HT1080 (cell line): Measurements from ENCODE around the gene FUBP1. TPM values are rescaled to one million over a fixed set of nuclear protein-coding genes. Genes with fewer than 3 reads are reported as not detected.
"Not testable (repeated sequence)": the region's sequence is repeated elsewhere in the genome, so short reads cannot be mapped to it uniquely, and the experiment has no call there.

Experiments
- DNase-seq: peaks from one replicate; pipeline ENCODE4 v3.0.0-alpha.2; 2015; ENCODE audit warnings: low read depth
- polyA plus RNA-seq, 2 experiments: library from polyadenylated mRNA; depleted of rRNA; stranded (reverse); fragments of >200 nt; gene quantifications; 2 replicates each; pipeline ENCODE4 v1.2.3, GENCODE V29; 2015
- total RNA-seq: library from RNA; depleted of rRNA; stranded (reverse); fragments of >200 nt; shearing (Covaris generic); gene quantifications from 2 replicates; pipeline ENCODE4 v1.2.3, GENCODE V29; 2014; rRNA removed

Gene FUBP1
- total RNA-seq = 77.1 and 94.1 TPM in 2 replicates
- 101 and 112 TPM in 2 replicates for polyA plus RNA-seq (2015; cell fraction: cytosol; rRNA removed)
- 425 and 460 TPM in 2 replicates for polyA plus RNA-seq (2015; cell fraction: nucleus; rRNA removed)

GRCh38 chr1:77978969-77979876, at the start of gene FUBP1:
TSS of gene FUBP1 (minus strand) at chr1:77979072. CDS start at chr1:77979004, 68 bp downstream.
- DNase-seq = peak; percentile 97

- DNase-seq = not testable (repeated sequence)
Measured at GRCh38 chr1:78021134-78021533, 42.3 kb upstream of the FUBP1 start.

DNA sequence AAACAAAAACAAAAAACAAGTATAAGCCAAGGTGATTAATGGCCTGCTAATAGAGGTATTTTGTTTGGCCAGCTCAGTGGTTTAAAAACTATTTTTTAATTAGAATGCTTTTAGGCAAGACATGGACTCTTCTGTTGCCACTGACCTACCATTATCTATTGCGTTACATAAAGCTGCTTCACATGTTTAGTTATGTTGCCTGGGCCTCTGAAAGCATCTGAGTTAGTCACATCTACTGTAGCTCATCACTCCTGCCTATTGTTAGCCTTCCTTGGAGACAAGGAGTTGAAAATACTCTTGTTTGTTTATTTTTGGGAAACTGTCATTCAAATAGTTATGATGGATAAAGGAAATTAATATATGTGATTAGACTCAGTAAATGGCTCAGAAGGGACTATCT, 40.2 kb upstream of the FUBP1 start:
- DNase-seq = no peak

GRCh38 chr1:78015148-78015547, 36.3 kb upstream of the FUBP1 start:
- no peak for DNase-seq

- DNase-seq = no peak
Measured at GRCh38 chr1:78011050-78011449, 32.2 kb upstream of the FUBP1 start.

DNA sequence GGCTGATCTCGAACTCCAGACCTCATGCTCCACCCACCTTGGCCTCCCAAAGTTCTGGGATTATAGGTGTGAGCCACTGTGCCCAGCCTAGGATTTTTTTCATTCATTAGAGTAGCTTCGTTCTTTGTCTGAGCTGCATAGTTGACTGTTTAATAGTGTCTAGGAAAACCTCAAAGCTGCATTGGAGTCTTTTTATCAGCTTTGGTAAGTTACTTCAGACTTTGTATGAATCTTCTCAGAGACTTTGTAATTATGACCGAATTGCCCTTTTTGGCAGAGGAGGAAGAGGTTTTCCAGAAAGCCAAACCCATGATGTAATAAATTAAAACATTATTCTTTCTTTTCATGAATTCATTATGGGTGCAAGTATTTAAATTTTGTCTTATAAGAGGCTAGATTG, 31.0 kb upstream of the FUBP1 start:
- no peak for DNase-seq

GRCh38 chr1:78009276-78009675, 30.4 kb upstream of the FUBP1 start:
- DNase-seq = no peak

- DNase-seq = no peak
Measured at GRCh38 chr1:78007677-78008341, 28.9 kb upstream of the FUBP1 start.

GRCh38 chr1:78006521-78006920, 27.6 kb upstream of the FUBP1 start:
- no peak for DNase-seq

GRCh38 chr1:78005755-78006154, 26.9 kb upstream of the FUBP1 start:
- DNase-seq = peak; percentile 53

DNA sequence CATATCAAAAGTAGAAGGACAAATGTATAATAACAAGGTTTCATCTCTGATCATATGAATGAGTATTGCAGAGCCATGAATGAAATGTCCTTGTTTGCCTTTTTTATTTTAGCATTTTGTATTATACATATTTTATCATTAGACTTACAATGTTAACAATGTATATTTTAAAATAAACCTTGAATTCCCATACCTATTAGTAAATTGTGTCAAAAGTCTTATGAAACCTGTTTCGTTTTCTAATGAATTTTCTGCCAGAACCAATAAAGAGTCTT, 26.5 kb upstream of the FUBP1 start:
- no peak for DNase-seq

DNA sequence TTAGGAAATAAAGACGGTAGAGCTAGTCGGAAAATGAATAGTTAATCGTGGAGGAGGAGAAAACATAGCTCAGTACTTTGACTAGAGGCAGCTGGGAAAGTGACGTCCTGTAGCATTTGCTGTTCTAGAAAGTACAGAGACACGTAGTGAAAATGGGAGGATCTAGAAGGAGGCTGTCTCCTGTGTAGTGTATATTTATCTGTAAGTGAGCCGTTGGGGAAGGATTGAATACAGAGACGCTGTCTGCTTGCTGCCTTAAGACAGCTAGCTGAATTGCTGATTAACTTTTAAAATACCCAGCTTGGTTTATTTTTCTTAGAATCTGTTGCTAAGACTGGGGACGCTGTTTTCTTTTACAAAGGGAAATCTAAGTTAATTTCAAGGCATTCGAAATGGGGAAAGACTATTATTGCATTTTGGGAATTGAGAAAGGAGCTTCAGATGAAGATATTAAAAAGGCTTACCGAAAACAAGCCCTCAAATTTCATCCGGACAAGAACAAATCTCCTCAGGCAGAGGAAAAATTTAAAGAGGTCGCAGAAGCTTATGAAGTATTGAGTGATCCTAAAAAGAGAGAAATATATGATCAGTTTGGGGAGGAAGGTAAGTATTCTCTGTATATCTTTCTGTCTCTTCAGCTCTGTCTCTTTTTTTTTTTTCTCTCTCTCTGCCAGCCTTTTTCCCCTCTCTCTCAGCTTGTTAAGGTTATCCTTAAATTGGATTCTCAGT, 26.0 kb upstream of the FUBP1 start, which contains the start of gene DNAJB4:
Gene DNAJB4 (plus strand): TSS at position 221 of the 729 bp plus-strand sequence. CDS start 172 bp downstream, at position 393.
- DNase-seq = peak; percentile 95

GRCh38 chr1:78003882-78004718, 25.2 kb upstream of the FUBP1 start:
- peak; percentile 89 for DNase-seq

GRCh38 chr1:78003070-78003746, 24.3 kb upstream of the FUBP1 start:
- no peak for DNase-seq

GRCh38 chr1:78000536-78000935, 21.7 kb upstream of the FUBP1 start:
- not testable (repeated sequence) for DNase-seq

GRCh38 chr1:77996734-77997133, 17.9 kb upstream of the FUBP1 start:
- no peak for DNase-seq

- DNase-seq = no peak
Measured at GRCh38 chr1:77994117-77994705, 15.3 kb upstream of the FUBP1 start.

DNA sequence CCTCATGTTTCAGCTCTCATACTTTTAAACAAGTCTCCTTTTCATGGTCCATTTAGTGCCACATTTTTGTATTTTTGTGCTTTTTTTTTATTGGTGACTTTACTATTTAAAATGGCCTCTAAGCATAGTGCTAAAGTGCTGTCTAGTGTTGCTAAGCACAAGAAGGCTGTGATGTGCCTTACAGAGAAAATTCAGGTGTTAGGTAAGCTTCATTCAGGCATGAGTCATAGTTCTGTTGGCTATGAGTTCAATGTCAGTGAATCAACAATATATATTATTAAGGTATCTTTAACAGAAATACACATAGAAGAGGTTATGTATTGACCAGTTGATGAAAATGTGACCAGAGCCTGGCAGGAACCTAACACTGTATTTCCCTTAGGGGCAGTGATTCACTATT, 12.8 kb upstream of the FUBP1 start:
- no peak for DNase-seq

- DNase-seq = no peak
Measured at GRCh38 chr1:77990629-77991204, 11.8 kb upstream of the FUBP1 start.
